Upper lobe of right lung (tissue), 1 donor: ENCODE measurements around the gene GATAD2A. TPM values are rescaled to one million over a fixed set of nuclear protein-coding genes. Genes with fewer than 3 reads are reported as not detected.

Source experiments
- ATAC-seq: fragments of 200-7000 bp; cut with Tn5 transposase; one replicate; pipeline ENCODE4 v1.9.1; 2020; ENCODE audit warnings: mild to moderate bottlenecking, moderate library complexity
- DNase-seq: peaks from one replicate; pipeline ENCODE4 v3.0.0-alpha.2; 2020
- H3K27ac ChIP-seq: fragments of 200-600 bp; one replicate; pipeline ENCODE4 v1.8.0; 2022
- H3K27me3 ChIP-seq: fragments of 200-600 bp; one replicate; pipeline ENCODE4 v1.8.0; 2022; ENCODE audit warnings: mild to moderate bottlenecking
- H3K36me3 ChIP-seq: fragments of 200-600 bp; one replicate; pipeline ENCODE4 v1.8.0; 2022
- H3K4me1 ChIP-seq: fragments of 200-600 bp; one replicate; pipeline ENCODE4 v1.8.0; 2022
- H3K4me3 ChIP-seq: fragments of 200-600 bp; one replicate; pipeline ENCODE4 v1.8.0; 2022; ENCODE audit warnings: mild to moderate bottlenecking
- H3K9me3 ChIP-seq: fragments of 200-600 bp; one replicate; pipeline ENCODE4 v1.8.0; 2022
- intact Hi-C: fragments of 100-400 bp; cut with DNase I; formaldehyde crosslinking; loops from one replicate; pipeline ENCODE4 v1.11.0; 2022
- total RNA-seq: library from RNA; stranded (reverse); fragmentation: NEBNext Ultra II Directional; extraction: Animal tissue kit (Norgen Biotek cat#: 25700); gene quantifications from one replicate; pipeline ENCODE4 v1.2.1, GENCODE V29; 2021
- TF ChIP-seq, protein P1 (sequence below): fragments of 200-600 bp; IDR thresholded peaks from one replicate; pipeline ENCODE4 v1.8.0; 2022; ENCODE audit warnings: antibody characterized with exemption
- donor health status: DM: no; HTN: yes; CAD: no; lungs with severe emphysema.

The GATAD2A gene
- total RNA-seq, 1 donor from 2014 or later = 85.8 TPM

DNA sequence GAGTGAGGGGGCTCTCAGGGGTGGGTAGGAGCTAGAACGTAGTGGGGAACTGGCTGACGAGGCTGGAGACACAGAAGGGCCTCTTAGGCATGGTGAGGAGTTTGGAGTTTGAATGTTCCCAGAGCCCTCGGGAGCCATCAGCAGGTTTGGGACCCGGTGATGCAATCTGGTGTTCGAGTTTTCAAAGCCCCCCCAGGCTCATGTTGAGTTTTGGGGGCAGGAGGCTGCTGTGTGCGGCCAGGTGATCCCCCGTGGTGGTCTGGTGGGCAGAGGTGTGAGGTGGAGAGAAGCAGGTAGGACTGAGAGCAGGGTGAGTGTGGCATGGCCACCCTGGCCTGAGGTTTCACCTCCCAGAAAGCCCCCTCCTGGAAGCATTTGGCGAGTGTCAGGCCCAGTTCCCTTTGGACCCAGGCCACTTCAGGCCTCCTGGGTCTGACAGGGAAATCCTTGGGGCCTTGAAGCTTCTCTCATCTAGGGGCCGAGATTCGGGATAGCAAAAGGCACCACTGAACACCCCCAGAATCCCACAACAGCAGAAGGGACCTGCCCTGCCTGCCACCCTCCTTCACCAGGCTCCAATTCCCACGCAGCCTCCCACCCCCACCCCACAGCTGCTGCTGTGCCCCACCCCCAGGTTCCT, 124.4 kb downstream of the GATAD2A start:
- no peak for DNase-seq

DNA sequence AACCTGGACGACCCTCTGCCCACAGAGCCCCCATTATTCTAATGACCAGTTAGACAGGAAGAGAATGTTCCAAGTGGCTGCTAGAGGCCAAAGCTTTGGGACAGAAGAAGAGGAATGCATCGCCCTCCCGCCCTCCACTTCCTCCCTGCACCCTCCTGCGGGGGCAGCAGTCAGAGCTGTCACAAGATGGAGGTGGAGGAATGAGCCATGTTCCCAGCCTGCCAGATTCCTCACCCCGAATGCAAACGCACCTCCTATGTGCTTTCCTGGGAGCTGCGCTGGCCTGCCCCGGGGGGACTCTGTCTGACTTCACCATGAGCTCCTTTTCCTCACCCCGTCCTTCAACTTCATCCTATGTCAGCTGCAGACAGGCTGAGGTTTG, 124.9 kb downstream of the GATAD2A start:
- H3K9me3 ChIP-seq = no peaks in the 10 kb centered on the region
- H3K4me3 ChIP-seq = no peak overlapping the region
- intact Hi-C loops = loop anchor here (5.0 to 10.0 kb wide), 2 partner anchors 112 to 424 kb away; partner anchors contain the start of gene GMIP
- peaks cover 27% of the 10 kb centered on the region for H3K36me3 ChIP-seq
- DNase-seq (no peak), ATAC-seq (no peak)
- TF ChIP-seq, protein P1, sequence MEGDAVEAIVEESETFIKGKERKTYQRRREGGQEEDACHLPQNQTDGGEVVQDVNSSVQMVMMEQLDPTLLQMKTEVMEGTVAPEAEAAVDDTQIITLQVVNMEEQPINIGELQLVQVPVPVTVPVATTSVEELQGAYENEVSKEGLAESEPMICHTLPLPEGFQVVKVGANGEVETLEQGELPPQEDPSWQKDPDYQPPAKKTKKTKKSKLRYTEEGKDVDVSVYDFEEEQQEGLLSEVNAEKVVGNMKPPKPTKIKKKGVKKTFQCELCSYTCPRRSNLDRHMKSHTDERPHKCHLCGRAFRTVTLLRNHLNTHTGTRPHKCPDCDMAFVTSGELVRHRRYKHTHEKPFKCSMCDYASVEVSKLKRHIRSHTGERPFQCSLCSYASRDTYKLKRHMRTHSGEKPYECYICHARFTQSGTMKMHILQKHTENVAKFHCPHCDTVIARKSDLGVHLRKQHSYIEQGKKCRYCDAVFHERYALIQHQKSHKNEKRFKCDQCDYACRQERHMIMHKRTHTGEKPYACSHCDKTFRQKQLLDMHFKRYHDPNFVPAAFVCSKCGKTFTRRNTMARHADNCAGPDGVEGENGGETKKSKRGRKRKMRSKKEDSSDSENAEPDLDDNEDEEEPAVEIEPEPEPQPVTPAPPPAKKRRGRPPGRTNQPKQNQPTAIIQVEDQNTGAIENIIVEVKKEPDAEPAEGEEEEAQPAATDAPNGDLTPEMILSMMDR = no peak
- peaks cover 7% of the 10 kb centered on the region for H3K4me1 ChIP-seq
- no peaks in the 10 kb centered on the region for H3K27me3 ChIP-seq
- H3K27ac ChIP-seq = no peak overlapping the region

More for the DNA sequence above, 124.4 kb downstream of the GATAD2A start:
- TF ChIP-seq, protein P1 = no peak
- no peak overlapping the region for H3K4me3 ChIP-seq
- peaks cover 7% of the 10 kb centered on the region for H3K4me1 ChIP-seq
- H3K27me3 ChIP-seq = no peaks in the 10 kb centered on the region
- intact Hi-C loops = loop anchor here (5.0 to 10.0 kb wide), 2 partner anchors 112 to 425 kb away; partner anchors contain the start of gene GMIP
- no peaks in the 10 kb centered on the region for H3K9me3 ChIP-seq
- H3K36me3 ChIP-seq = peaks cover 27% of the 10 kb centered on the region
- ATAC-seq = no peak
- H3K27ac ChIP-seq = no peak overlapping the region

DNA sequence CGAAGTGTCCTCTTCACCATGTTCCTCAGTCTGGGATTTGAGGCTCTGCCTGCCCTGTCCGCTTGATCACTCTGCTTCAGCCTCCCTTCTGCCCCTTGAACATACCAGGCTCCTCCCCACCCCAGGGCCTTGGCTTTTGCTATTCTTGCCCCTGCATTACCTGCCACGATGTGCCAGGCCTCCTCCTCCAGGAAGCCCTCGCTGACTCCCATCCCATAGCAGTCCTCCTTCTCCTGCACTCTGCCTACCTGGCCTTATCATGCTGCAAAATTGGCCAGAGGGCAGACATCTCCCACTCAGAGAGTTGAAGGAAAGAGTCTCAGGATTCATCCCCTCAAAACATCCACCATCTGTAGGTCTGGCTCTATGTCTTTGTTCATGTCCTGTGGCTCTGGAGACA, 125.4 kb downstream of the GATAD2A start:
- Histone ChIP-seq H3K36me3 (peaks cover 27% of the 10 kb centered on the region), H3K9me3 (no peaks in the 10 kb centered on the region), H3K4me3 (no peak overlapping the region), H3K4me1 (peaks cover 7% of the 10 kb centered on the region), H3K27me3 (no peaks in the 10 kb centered on the region), H3K27ac (no peak overlapping the region)
- no peak for ATAC-seq
- TF ChIP-seq, protein P1 = no peak
- intact Hi-C loops = loop anchor here (5.0 to 10.0 kb wide), 2 partner anchors 111 to 424 kb away; partner anchors contain the start of gene GMIP
- DNase-seq = no peak

DNA sequence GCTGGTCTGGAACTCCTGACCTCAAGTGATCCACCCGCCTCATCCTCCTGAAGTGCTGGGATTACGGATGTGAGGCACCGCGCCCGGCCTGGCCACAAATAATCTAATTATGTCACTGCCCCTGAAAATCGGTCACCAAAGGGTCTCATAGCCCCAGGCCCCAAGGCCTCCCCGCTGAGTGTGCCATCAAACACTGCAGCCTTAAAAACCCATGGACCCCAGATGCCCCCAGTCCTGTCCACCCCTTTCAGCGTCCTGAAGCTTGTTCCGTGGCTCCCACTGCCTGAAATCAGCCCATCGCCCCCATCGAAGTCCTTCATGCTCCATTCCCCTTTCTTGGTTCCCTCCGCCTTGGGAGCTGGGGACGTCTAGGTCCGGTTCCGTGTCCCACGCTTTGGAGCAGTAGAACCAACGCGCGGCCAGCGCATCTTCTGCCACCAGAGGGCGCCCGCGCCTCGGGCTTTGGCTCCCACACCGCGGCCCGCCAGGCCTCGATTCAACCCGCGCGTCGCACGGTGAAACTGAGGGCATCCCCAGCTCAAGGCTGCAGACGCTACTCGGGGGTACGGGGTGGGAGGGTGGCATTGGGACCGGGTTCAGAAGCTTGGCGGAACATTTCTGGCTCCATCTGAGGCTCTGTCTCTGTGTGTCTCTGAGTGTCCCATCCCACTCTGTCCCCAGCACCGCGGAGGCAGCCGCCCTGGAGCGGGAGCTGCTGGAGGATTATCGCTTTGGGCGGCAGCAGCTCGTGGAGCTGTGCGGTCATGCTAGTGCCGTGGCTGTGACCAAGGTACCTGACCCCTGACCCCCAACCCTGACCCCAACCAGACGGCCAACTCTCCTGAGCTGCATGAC, 126.7 kb downstream of the GATAD2A start:
- Histone ChIP-seq H3K4me1 (peaks cover 7% of the 10 kb centered on the region), H3K4me3 (no peak overlapping the region), H3K27me3 (no peaks in the 10 kb centered on the region), H3K9me3 (no peaks in the 10 kb centered on the region), H3K27ac (no peak overlapping the region), H3K36me3 (peaks cover 15% of the 10 kb centered on the region)
- intact Hi-C loops = loop anchor here (5.0 to 10.0 kb wide), 2 partner anchors 110 to 423 kb away; partner anchors contain the start of gene GMIP
- ATAC-seq (peak; percentile 84), DNase-seq (peak; percentile 91)
- TF ChIP-seq, protein P1 = peak; percentile 94

DNA sequence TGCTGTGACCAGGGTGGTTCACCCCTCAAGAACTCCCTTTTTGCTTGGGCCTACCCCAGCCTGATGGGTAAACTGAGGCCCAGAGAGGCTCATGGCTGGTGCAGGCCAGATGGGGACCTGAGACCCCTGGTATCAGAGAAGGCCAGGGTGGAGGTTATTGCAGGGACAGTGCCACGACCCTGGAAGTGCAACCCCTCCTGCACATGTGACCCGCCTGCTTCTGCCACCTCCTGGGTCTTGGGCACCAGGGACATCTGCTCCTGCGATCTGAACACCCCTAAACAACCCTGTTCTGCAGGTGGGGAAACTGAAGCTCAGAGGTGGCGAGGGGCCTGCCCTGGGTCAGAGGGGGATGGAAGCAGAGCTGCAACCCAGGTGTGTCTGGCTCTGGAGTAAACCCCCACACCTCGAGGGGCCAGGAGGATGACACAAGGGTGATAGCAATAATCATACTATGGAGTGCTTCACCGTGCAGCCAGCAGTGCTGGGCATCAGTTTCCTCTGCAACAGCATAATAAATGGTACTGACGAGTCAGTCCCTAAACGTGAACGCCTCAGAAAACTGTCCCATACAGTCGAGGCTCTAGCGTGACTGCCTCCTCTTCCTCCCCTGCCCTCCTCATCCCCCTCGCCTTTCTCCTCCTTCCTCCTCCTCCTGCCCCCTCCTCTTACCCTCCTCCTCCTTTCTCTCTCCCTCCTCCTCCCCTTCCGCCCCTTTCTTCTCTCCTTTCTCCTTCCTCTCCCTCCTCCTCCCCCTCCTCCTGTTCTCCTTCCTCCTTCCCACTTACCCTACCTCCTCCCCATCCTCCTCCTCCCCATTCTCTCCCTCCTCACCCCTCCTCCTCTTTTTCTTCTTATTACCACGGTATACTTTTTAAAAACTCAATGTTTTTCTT, 127.6 kb downstream of the GATAD2A start:
- intact Hi-C loops = loop anchor here (5.0 to 10.0 kb wide), 2 partner anchors 109 to 422 kb away; partner anchors contain the start of gene GMIP

More for the DNA sequence above, 127.6 kb downstream of the GATAD2A start:
- DNase-seq = no peak
- Histone ChIP-seq H3K9me3 (no peaks in the 10 kb centered on the region), H3K27ac (no peak overlapping the region), H3K27me3 (peaks cover 4% of the 10 kb centered on the region), H3K4me3 (no peak overlapping the region), H3K36me3 (peaks cover 6% of the 10 kb centered on the region), H3K4me1 (peaks cover 10% of the 10 kb centered on the region)
- TF ChIP-seq, protein P1 = no peak
- no peak for ATAC-seq
